Spleen (tissue), 11 donors: ENCODE data around the gene LEF1. TPM values are rescaled to one million over a fixed set of nuclear protein-coding genes. Genes with fewer than 3 reads are reported as not detected.

ENCODE experiments used
- DNase-seq: peaks from one replicate; pipeline ENCODE4 v3.0.0-alpha.2; 2020
- H3K27ac ChIP-seq, 8 donors: fragments of 200-600 bp; sonication (generic) in 7 of 8; 1 replicate in 4 of 8; 2 replicates in 4 of 8; pipeline versions ENCODE4 v1.5.0 to v1.8.0; 2016 to 2021; ENCODE audit warnings: inconsistent platforms in 4 of 8, mild to moderate bottlenecking in 4 of 8, moderate library complexity in 1 of 8
- H3K27me3 ChIP-seq, 7 donors: fragments of 200-600 bp; sonication (generic) in 6 of 7; replicated peaks in 1 of 7; 1 replicate in 4 of 7; 2 replicates in 3 of 7; pipeline versions ENCODE4 v1.5.0 to v1.8.0; 2016 to 2021; ENCODE audit warnings: inconsistent platforms in 3 of 7, mild to moderate bottlenecking in 1 of 7
- H3K36me3 ChIP-seq, 6 donors: fragments of 200-600 bp; sonication (generic) in 5 of 6; 1 replicate in 4 of 6; 2 replicates in 2 of 6; pipeline versions ENCODE4 v1.5.0 to v1.8.0; 2016 to 2021; ENCODE audit warnings: inconsistent platforms in 2 of 6
- H3K4me1 ChIP-seq, 6 donors: fragments of 200-600 bp; sonication (generic) in 5 of 6; 1 replicate in 3 of 6; 2 replicates in 3 of 6; pipeline versions ENCODE4 v1.5.0 to v1.8.0; 2016 to 2021; ENCODE audit warnings: inconsistent platforms in 3 of 6
- H3K4me3 ChIP-seq, 8 donors: fragments of 200-600 bp; sonication (generic) in 7 of 8; 1 replicate in 4 of 8; 2 replicates in 4 of 8; pipeline versions ENCODE4 v1.5.0 to v1.8.0; 2016 to 2021; ENCODE audit warnings: inconsistent platforms in 4 of 8, mild to moderate bottlenecking in 4 of 8, moderate library complexity in 2 of 8
- H3K9me3 ChIP-seq, 8 donors: fragments of 200-600 bp; sonication (generic) in 7 of 8; 1 replicate in 4 of 8; 2 replicates in 4 of 8; pipeline versions ENCODE4 v1.5.0 to v1.8.0; 2016 to 2021; ENCODE audit warnings: inconsistent platforms in 4 of 8
- POLR2A ChIP-seq, 3 donors: fragments of 450-650 bp; IDR thresholded peaks; one replicate each; pipeline ENCODE4 v1.5.1; 2017; ENCODE audit warnings: antibody characterized with exemption in 3 of 3, mild to moderate bottlenecking in 1 of 3
- POLR2AphosphoS5 ChIP-seq, 3 donors: sonication (generic); formaldehyde crosslinking; IDR thresholded peaks; one replicate each; pipeline ENCODE4 v1.5.1; 2017; ENCODE audit warnings: antibody characterized with exemption in 3 of 3
- WGBS, 5 donors: extraction: QIAGEN DNeasy Blood & Tissue Kit in 3 of 5; methylation state at CpG; one replicate each; pipeline versions ENCODE4 v1.1.5 to v1.1.7; 2013 to 2018; 5-methylcytosine and 5-hydroxymethylcytosine counted together
- intact Hi-C: fragments of 100-400 bp; cut with DNase I; formaldehyde crosslinking; loops from one replicate; pipeline ENCODE4 v1.15.0; 2023; ENCODE audit warnings: low total_unique reads
- polyA plus RNA-seq, 3 donors: library from polyadenylated mRNA; stranded (reverse); fragments of 200-250 nt; gene quantifications; one replicate each; pipeline ENCODE4 v1.2.1, GENCODE V29; 2013
- total RNA-seq, 7 donors: library from RNA; depleted of rRNA in 3 of 7; stranded (reverse); fragments of >200 nt in 3 of 7; fragmentation: NEBNext Ultra II Directional in 4 of 7; extraction: Animal tissue kit (Norgen Biotek cat#: 25700) in 4 of 7; gene quantifications; one replicate each; pipeline versions ENCODE4 v1.1.0 to v1.2.1, GENCODE V29; 2016 to 2021
- TF ChIP-seq, protein P1 (sequence below), 11 experiments: fragments of 200-600 bp in 7 of 11; fragments of 450-650 bp in 4 of 11; sonication (generic) in 4 of 11; IDR thresholded peaks in 8 of 11; conservative IDR thresholded peaks in 3 of 11; 1 replicate in 7 of 11; 2 replicates in 4 of 11; pipeline versions ENCODE4 v1.4.0 to v1.8.0; 2016 to 2021; ENCODE audit warnings: antibody characterized with exemption in 11 of 11, inconsistent platforms in 4 of 11, mild to moderate bottlenecking in 1 of 11
- donor health status: healthy with polysubstance abuse.
- donor health status: DM: no; HTN: no; CAD: no; lungs with moderate emphysema.
- donor health status: DM: no; HTN: no; CAD: no.
- donor health status: Bipolar disorder and iron deficiency.
- donor health status: healthy.
- donor health status: DM: no; HTN: no; CAD: no.
- donor health status: DM: yes; HTN: yes; CAD: no.

LEF1 gene
- total and polyA plus RNA-seq, 10 donors = 7.8 to 55.4 (median 33.9) TPM

GRCh38 chr4:108048157-108048556, 120.6 kb downstream of the LEF1 start:
- intact Hi-C loops = no loop called here
- no peaks in the 10 kb centered on the region for H3K27me3 ChIP-seq
- TF ChIP-seq POLR2AphosphoS5 (IDR thresholded peaks at IDR 0.05) = no peak
- peaks cover 0 to 13% (median 0%) of the 10 kb centered on the region in 6 donors for H3K4me1 ChIP-seq
- WGBS, 5 donors = 92 to 94% (median 94%) methylated on average over 6 of the region's 6 CpGs
- H3K36me3 ChIP-seq = no peaks in the 10 kb centered on the region
- H3K9me3 ChIP-seq = no peaks in the 10 kb centered on the region
- no peak for DNase-seq
- no peak overlapping the region for H3K27ac ChIP-seq
- no peak overlapping the region for H3K4me3 ChIP-seq

DNA sequence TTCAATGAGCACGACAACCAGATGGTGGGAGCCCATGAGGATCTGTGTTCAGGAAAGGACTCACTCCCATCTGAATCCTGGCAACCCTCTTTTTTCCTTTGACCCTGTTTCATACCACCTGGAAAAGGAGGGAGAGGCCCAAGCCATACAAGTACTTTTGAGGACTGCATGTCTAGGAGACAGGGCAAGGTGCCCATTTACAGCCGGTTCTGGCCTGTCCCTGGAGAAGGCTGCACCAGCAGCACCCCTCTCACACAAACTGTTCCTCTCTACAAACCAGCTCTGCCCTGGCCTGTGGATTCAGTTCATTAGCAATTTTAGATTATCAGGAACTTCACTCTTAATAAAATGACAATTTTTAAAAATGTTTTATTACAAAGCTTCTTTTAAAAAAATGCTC, 121.5 kb downstream of the LEF1 start:
- Histone ChIP-seq H3K9me3 (no peaks in the 10 kb centered on the region), H3K27ac (no peak overlapping the region), H3K36me3 (no peaks in the 10 kb centered on the region), H3K27me3 (no peaks in the 10 kb centered on the region), H3K4me3 (no peak overlapping the region), H3K4me1 (peaks cover 0 to 13% (median 0%) of the 10 kb centered on the region in 6 donors)
- TF ChIP-seq POLR2AphosphoS5 (IDR thresholded peaks at IDR 0.05) (no peak), POLR2A (IDR thresholded peaks at IDR 0.05) (no peak)
- TF ChIP-seq, protein P1, sequence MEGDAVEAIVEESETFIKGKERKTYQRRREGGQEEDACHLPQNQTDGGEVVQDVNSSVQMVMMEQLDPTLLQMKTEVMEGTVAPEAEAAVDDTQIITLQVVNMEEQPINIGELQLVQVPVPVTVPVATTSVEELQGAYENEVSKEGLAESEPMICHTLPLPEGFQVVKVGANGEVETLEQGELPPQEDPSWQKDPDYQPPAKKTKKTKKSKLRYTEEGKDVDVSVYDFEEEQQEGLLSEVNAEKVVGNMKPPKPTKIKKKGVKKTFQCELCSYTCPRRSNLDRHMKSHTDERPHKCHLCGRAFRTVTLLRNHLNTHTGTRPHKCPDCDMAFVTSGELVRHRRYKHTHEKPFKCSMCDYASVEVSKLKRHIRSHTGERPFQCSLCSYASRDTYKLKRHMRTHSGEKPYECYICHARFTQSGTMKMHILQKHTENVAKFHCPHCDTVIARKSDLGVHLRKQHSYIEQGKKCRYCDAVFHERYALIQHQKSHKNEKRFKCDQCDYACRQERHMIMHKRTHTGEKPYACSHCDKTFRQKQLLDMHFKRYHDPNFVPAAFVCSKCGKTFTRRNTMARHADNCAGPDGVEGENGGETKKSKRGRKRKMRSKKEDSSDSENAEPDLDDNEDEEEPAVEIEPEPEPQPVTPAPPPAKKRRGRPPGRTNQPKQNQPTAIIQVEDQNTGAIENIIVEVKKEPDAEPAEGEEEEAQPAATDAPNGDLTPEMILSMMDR (IDR thresholded peaks at IDR 0.05 in 8 of 11, conservative IDR thresholded peaks at IDR 0.05 in 3 of 11) = no peak
- intact Hi-C loops = no loop called here
- DNase-seq = no peak
- WGBS, 5 donors = 86 to 95% (median 92%) methylated on average over 2 of the region's 2 CpGs

- Histone ChIP-seq H3K27me3 (no peaks in the 10 kb centered on the region), H3K4me1 (peaks cover 0 to 13% (median 0%) of the 10 kb centered on the region in 6 donors), H3K36me3 (no peaks in the 10 kb centered on the region), H3K27ac (no peak overlapping the region), H3K4me3 (no peak overlapping the region), H3K9me3 (no peaks in the 10 kb centered on the region)
- WGBS, 5 donors = 72 to 87% (median 83%) methylated on average over 3 of the region's 3 CpGs
- no peak for DNase-seq
- intact Hi-C loops = no loop called here
- TF ChIP-seq, protein P1 (IDR thresholded peaks at IDR 0.05 in 8 of 11, conservative IDR thresholded peaks at IDR 0.05 in 3 of 11) = no peak
- TF ChIP-seq POLR2AphosphoS5 (IDR thresholded peaks at IDR 0.05) (no peak), POLR2A (IDR thresholded peaks at IDR 0.05) (no peak)
These were observed 123.1 kb downstream of the LEF1 start for GRCh38 chr4:108045687-108046024.

DNA sequence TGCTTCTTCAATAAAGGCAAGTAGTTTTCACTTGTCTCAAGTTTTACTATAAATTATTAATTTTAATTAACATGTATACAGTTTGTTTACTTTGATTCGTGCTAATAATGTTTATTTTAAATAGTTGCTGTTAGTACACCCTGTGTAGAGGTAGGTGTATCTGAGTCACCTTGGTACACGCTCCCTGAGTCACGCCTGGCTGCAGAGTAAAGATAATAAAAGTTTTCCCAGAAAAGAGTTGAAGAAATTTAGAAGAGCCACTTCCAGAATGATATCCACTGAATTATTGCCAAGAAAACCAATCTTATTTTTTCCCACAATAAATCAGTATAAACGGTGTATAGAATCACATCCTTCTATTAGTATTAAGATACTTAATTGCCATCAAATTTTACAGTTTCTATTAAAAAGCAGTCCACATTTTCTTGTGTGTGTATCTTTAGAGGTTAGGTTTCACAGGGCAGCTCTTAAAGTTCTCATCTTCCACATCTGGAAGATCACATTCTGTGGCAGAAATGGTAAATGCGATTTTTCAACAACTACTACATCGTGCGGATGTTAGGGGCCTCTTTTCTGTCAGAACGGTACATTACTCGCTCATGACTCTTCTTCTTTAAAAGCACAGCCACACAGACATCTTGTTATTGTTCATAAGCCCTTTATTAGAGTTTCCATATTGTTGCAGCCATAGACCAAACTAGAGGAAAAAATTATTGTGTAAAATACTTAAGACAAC, 123.6 kb downstream of the LEF1 start:
- Histone ChIP-seq H3K27me3 (no peaks in the 10 kb centered on the region), H3K9me3 (no peaks in the 10 kb centered on the region), H3K27ac (no peak overlapping the region), H3K4me1 (peaks cover 0 to 13% (median 0%) of the 10 kb centered on the region in 6 donors), H3K36me3 (no peaks in the 10 kb centered on the region), H3K4me3 (no peak overlapping the region)
- no peak for DNase-seq
- TF ChIP-seq POLR2A (IDR thresholded peaks at IDR 0.05) (no peak), POLR2AphosphoS5 (IDR thresholded peaks at IDR 0.05) (no peak)
- TF ChIP-seq, protein P1 (IDR thresholded peaks at IDR 0.05 in 8 of 11, conservative IDR thresholded peaks at IDR 0.05 in 3 of 11) = no peak
- intact Hi-C loops = no loop called here
- 85 to 93% (median 89%) methylated on average over 9 of the region's 9 CpGs for WGBS, 5 donors
